H9 (cell line): ENCODE measurements around the gene NTNG2. TPM values are rescaled to one million over a fixed set of nuclear protein-coding genes. Genes with fewer than 3 reads are reported as not detected.
A peak's percentile ranks its signal among the peaks of the same experiment; 100 is the strongest.

Experiments used
- DNase-seq: peaks from one replicate; pipeline ENCODE4 v3.0.0-alpha.2; 2017
- H2AFZ ChIP-seq: one replicate; pipeline ENCODE4 v1.6.1; 2013; ENCODE audit warnings: mild to moderate bottlenecking, low read length, control low read depth, moderate library complexity
- H2AK5ac ChIP-seq: 2 replicates; pipeline ENCODE4 v1.6.1; 2013; ENCODE audit warnings: low read length, control low read depth, mixed read lengths; ENCODE audit not compliant: insufficient read length
- H2BK120ac ChIP-seq: one replicate; pipeline ENCODE4 v1.6.1; 2013; ENCODE audit warnings: low read depth, mild to moderate bottlenecking, low read length, control low read depth, inconsistent platforms; ENCODE audit not compliant: poor library complexity, severe bottlenecking
- H2BK12ac ChIP-seq: 2 replicates; pipeline ENCODE4 v1.6.1; 2013; ENCODE audit warnings: low read length, control low read depth, mixed read lengths, low read depth; ENCODE audit not compliant: insufficient read length
- H2BK15ac ChIP-seq: 2 replicates; pipeline ENCODE4 v1.6.1; 2013; ENCODE audit warnings: low read depth, low read length, control low read depth
- H2BK20ac ChIP-seq: one replicate; pipeline ENCODE4 v1.6.1; 2013; ENCODE audit warnings: low read depth, mild to moderate bottlenecking, low read length, control low read depth, inconsistent platforms; ENCODE audit not compliant: poor library complexity, severe bottlenecking
- H2BK5ac ChIP-seq: 2 replicates; pipeline ENCODE4 v1.6.1; 2013; ENCODE audit warnings: low read length, control low read depth, mixed read lengths; ENCODE audit not compliant: insufficient read length
- H3K14ac ChIP-seq: 2 replicates; pipeline ENCODE4 v1.6.1; 2013; ENCODE audit warnings: low read length, control low read depth; ENCODE audit not compliant: insufficient read depth
- H3K18ac ChIP-seq: 2 replicates; pipeline ENCODE4 v1.6.1; 2013; ENCODE audit warnings: low read depth, mild to moderate bottlenecking, mixed read lengths, low read length, control low read depth; ENCODE audit not compliant: insufficient read length
- H3K23ac ChIP-seq: 2 replicates; pipeline ENCODE4 v1.6.1; 2013; ENCODE audit warnings: low read length, control low read depth, mixed read lengths, low read depth; ENCODE audit not compliant: insufficient read length
- H3K23me2 ChIP-seq: 2 replicates; pipeline ENCODE4 v1.6.1; 2013; ENCODE audit warnings: low read depth, mild to moderate bottlenecking, mixed read lengths, low read length, control low read depth; ENCODE audit not compliant: insufficient read length, poor library complexity, severe bottlenecking
- H3K27ac ChIP-seq: 2 replicates; pipeline ENCODE4 v1.5.1; 2013; ENCODE audit warnings: low read length, control low read depth, mixed read lengths, low read depth; ENCODE audit not compliant: insufficient read length
- H3K27me3 ChIP-seq: 2 replicates; pipeline ENCODE4 v1.6.1; 2013; ENCODE audit warnings: low read length, control low read depth, inconsistent platforms; ENCODE audit not compliant: insufficient read depth
- H3K4ac ChIP-seq: 2 replicates; pipeline ENCODE4 v1.6.1; 2013; ENCODE audit warnings: low read depth, mild to moderate bottlenecking, control low read depth, inconsistent platforms, low read length, moderate library complexity
- H3K4me1 ChIP-seq: 2 replicates; pipeline ENCODE4 v1.6.1; 2013; ENCODE audit warnings: low read length, control low read depth, inconsistent platforms; ENCODE audit not compliant: insufficient read depth
- H3K4me2 ChIP-seq: 2 replicates; pipeline ENCODE4 v1.6.1; 2013; ENCODE audit warnings: low read length, control low read depth, mixed read lengths; ENCODE audit not compliant: insufficient read length, insufficient read depth
- H3K56ac ChIP-seq: 2 replicates; pipeline ENCODE4 v1.6.1; 2013; ENCODE audit warnings: low read depth, mild to moderate bottlenecking, mixed read lengths, low read length, control low read depth; ENCODE audit not compliant: insufficient read length
- H3K79me1 ChIP-seq: 2 replicates; pipeline ENCODE4 v1.6.1; 2013; ENCODE audit warnings: low read depth, mild to moderate bottlenecking, moderate library complexity, low read length, control low read depth, inconsistent platforms; ENCODE audit not compliant: insufficient read depth, poor library complexity, severe bottlenecking
- H3K79me2 ChIP-seq: 2 replicates; pipeline ENCODE4 v1.6.1; 2013; ENCODE audit warnings: low read length, control low read depth, inconsistent platforms; ENCODE audit not compliant: insufficient read depth
- H3K9ac ChIP-seq: 2 replicates; pipeline ENCODE4 v1.6.1; 2013; ENCODE audit warnings: low read length, control low read depth, mixed read lengths; ENCODE audit not compliant: insufficient read length; ENCODE audit errors: extremely low read depth
- H3K9me3 ChIP-seq: one replicate; pipeline ENCODE4 v1.6.1; 2013; ENCODE audit warnings: low read depth, low read length, inconsistent platforms; ENCODE audit not compliant: control insufficient read depth
- H3T11ph ChIP-seq: one replicate; pipeline ENCODE4 v1.6.1; 2013; ENCODE audit warnings: mild to moderate bottlenecking, low read length, control low read depth, inconsistent platforms
- H4K20me1 ChIP-seq: one replicate; pipeline ENCODE4 v1.6.1; 2013; ENCODE audit not compliant: control insufficient read depth, insufficient read length, insufficient read depth
- H4K5ac ChIP-seq: 2 replicates; pipeline ENCODE4 v1.6.1; 2013; ENCODE audit warnings: low read depth, mild to moderate bottlenecking, mixed read lengths, low read length, control low read depth; ENCODE audit not compliant: insufficient read length
- H4K8ac ChIP-seq: replicated peaks from 2 replicates; pipeline ENCODE4 v1.6.1; 2013; ENCODE audit warnings: low read length, control low read depth, mixed read lengths, low read depth; ENCODE audit not compliant: insufficient read length
- H4K91ac ChIP-seq: 2 replicates; pipeline ENCODE4 v1.6.1; 2013; ENCODE audit warnings: low read depth, mild to moderate bottlenecking, moderate library complexity, mixed read lengths, low read length, control low read depth; ENCODE audit not compliant: insufficient read length
- H3K27ac Mint-ChIP-seq, 3 experiments: 2 replicates in 2 of 3; 3 replicates in 1 of 3; pipeline ENCODE4 v1.8.0; 2020 to 2021; ENCODE audit warnings: mixed read lengths in 3 of 3, mild to moderate bottlenecking in 1 of 3, moderate library complexity in 1 of 3
- H3K27me3 Mint-ChIP-seq: 2 replicates; pipeline ENCODE4 v1.8.0; 2021; ENCODE audit warnings: low read depth, mild to moderate bottlenecking, moderate library complexity, mixed read lengths
- H3K36me3 Mint-ChIP-seq, 3 experiments: 2 replicates in 2 of 3; 3 replicates in 1 of 3; pipeline ENCODE4 v1.8.0; 2020 to 2021; ENCODE audit warnings: low read depth in 3 of 3, mixed read lengths in 3 of 3; ENCODE audit not compliant: insufficient read depth in 1 of 3
- H3K4me1 Mint-ChIP-seq, 2 experiments: 2 replicates each; pipeline ENCODE4 v1.8.0; 2020; ENCODE audit warnings: mixed read lengths in 2 of 2
- H3K4me3 Mint-ChIP-seq, 2 experiments: 2 replicates in 1 of 2; 3 replicates in 1 of 2; pipeline ENCODE4 v1.8.0; 2020 to 2021; ENCODE audit warnings: mild to moderate bottlenecking in 2 of 2, mixed read lengths in 2 of 2, moderate library complexity in 1 of 2
- H3K9me3 Mint-ChIP-seq, 2 experiments: 2 replicates in 1 of 2; 3 replicates in 1 of 2; pipeline ENCODE4 v1.8.0; 2020; ENCODE audit warnings: mild to moderate bottlenecking in 2 of 2, mixed read lengths in 2 of 2, moderate library complexity in 1 of 2
- CTCF ChIP-seq: fragments of 200-600 bp; sonication (generic); conservative IDR thresholded peaks from 3 replicates; pipeline ENCODE4 v1.8.0; 2021; ENCODE audit warnings: antibody characterized with exemption, mild to moderate bottlenecking
- WGBS: extraction: QIAGEN DNeasy Blood & Tissue Kit; methylation state at CpG from one replicate; pipeline ENCODE4 v1.1.7; 2013; ENCODE audit warnings: missing lambda C conversion rate, low lambda C conversion rate, mixed read lengths; ENCODE audit not compliant: insufficient read length; ENCODE audit errors: extremely low coverage; 5-methylcytosine and 5-hydroxymethylcytosine counted together
- total RNA-seq: library from RNA; stranded (reverse); gene quantifications from 2 replicates; pipeline ENCODE4 v1.2.1, GENCODE V29; 2021

NTNG2 gene
- total RNA-seq, 1 experiment from 2014 or later, result 0.52 TPM

DNA sequence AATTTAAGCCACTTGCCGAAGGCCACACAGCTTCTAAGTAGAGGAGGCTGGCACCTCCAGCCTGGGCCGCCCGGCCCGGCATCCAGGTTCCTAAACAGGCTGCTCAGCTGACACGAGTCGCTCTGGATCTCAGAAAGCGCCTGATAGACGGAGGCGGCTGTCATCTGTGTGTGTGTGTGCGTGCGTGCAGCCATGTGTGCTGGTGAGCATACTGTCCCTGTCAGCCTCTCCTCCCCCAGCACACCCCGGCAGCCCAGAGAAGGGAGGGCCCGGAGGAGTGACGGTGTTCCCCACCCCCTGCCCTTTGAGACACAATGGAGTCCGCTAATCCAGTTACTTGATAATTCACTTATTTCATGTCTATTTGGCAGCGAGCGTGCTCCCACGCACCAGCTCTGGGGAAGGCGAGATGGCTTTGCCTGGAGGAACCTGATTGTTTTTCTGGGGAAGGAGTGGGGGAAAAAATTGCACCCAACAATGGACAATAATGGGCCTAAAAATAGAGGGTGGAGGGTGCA lies 20.0 kb downstream of the NTNG2 start:
- Histone ChIP-seq H4K5ac (no peak overlapping the region), H3K79me2 (no peaks in the 10 kb centered on the region), H4K91ac (no peak overlapping the region), H3K79me1 (no peaks in the 10 kb centered on the region), H2AFZ (no peak overlapping the region), H3K9me3 (no peaks in the 10 kb centered on the region), H3K18ac (no peak overlapping the region), H3K14ac (no peak overlapping the region), H3K23me2 (peaks cover 2% of the 10 kb centered on the region), H3K9ac (no peak overlapping the region), H4K8ac (no peak overlapping the region), H3T11ph (no peak overlapping the region), H3K23ac (no peak overlapping the region), H3K27me3 (peaks cover 8% of the 10 kb centered on the region; the same call in 1 of the 2 replicates), H2BK120ac (no peak overlapping the region), H3K27ac (no peak overlapping the region), H2BK5ac (no peak overlapping the region), H3K4ac (no peak overlapping the region), H2AK5ac (no peak overlapping the region), H2BK12ac (no peak overlapping the region), H3K56ac (no peak overlapping the region), H3K4me2 (no peak overlapping the region), H2BK15ac (no peak overlapping the region), H2BK20ac (no peak overlapping the region), H4K20me1 (no peaks in the 10 kb centered on the region), H3K4me1 (peaks cover 5% of the 10 kb centered on the region; the same call in 1 of the 2 replicates)
- H3K9me3 Mint-ChIP-seq, result no peaks in the 10 kb centered on the region
- no peaks in the 10 kb centered on the region for H3K36me3 Mint-ChIP-seq
- H3K4me1 Mint-ChIP-seq, result peaks cover 36 to 53% of the 10 kb centered on the region in 2 experiments
- peak overlapping the region in 1 of 3 experiments; percentile 62; a peak in 1 of 7 replicates for H3K27ac Mint-ChIP-seq
- H3K4me3 Mint-ChIP-seq, result no peak overlapping the region
- no CpG with 5 or more reads among the region's 19 CpGs for WGBS
- DNase-seq, result no peak
- no peak for TF ChIP-seq CTCF
- H3K27me3 Mint-ChIP-seq, result peaks cover 21% of the 10 kb centered on the region
